ENCODE results near the gene HYDIN.
"Not testable (repeated sequence)": the region's sequence is repeated elsewhere in the genome, so short reads cannot be mapped to it uniquely, and the experiment has no call there.

- not testable (repeated sequence) for TF ChIP-seq POLR2AphosphoS5, CTCF, POLR2A, EP300 (IDR thresholded peaks at IDR 0.05)
Observed at GRCh38 chr16:71109656-71110208, 120.8 kb downstream of the HYDIN start.

All from sigmoid colon (tissue), 4 donors.